SU-DHL-6 (cell line): Measurements from ENCODE around the gene DPPA3.

ENCODE experiments used
- EZH2phosphoT487 ChIP-seq: fragments of 200-600 bp; sonication (generic), shearing (Covaris generic); conservative IDR thresholded peaks from 2 replicates; pipeline ENCODE4 v1.6.1; 2018; ENCODE audit warnings: mild to moderate bottlenecking, antibody characterized with exemption, low read length, moderate library complexity, mixed read lengths
- TF ChIP-seq, protein P1 (sequence below): fragments of 200-600 bp; sonication (generic); IDR thresholded peaks from one replicate; pipeline ENCODE4 v1.5.1; 2017; ENCODE audit warnings: antibody characterized with exemption, mild to moderate bottlenecking, low read length, moderate library complexity; ENCODE audit not compliant: insufficient read depth, poor library complexity, severe bottlenecking

- TF ChIP-seq, protein P1, sequence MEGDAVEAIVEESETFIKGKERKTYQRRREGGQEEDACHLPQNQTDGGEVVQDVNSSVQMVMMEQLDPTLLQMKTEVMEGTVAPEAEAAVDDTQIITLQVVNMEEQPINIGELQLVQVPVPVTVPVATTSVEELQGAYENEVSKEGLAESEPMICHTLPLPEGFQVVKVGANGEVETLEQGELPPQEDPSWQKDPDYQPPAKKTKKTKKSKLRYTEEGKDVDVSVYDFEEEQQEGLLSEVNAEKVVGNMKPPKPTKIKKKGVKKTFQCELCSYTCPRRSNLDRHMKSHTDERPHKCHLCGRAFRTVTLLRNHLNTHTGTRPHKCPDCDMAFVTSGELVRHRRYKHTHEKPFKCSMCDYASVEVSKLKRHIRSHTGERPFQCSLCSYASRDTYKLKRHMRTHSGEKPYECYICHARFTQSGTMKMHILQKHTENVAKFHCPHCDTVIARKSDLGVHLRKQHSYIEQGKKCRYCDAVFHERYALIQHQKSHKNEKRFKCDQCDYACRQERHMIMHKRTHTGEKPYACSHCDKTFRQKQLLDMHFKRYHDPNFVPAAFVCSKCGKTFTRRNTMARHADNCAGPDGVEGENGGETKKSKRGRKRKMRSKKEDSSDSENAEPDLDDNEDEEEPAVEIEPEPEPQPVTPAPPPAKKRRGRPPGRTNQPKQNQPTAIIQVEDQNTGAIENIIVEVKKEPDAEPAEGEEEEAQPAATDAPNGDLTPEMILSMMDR: no peak
- no peak for TF ChIP-seq EZH2phosphoT487
These were observed 5.4 kb upstream of the DPPA3 start for GRCh38 chr12:7705846-7706245.
